Medulla oblongata (tissue), 1 donor: Measurements from ENCODE around the gene UCKL1.
"Not testable (repeated sequence)": the region's sequence is repeated elsewhere in the genome, so short reads cannot be mapped to it uniquely, and the experiment has no call there.

Experiments
- DNase-seq: peaks from one replicate; pipeline ENCODE4 v3.0.0-alpha.2; 2015; ENCODE audit errors: extremely low spot score

UCKL1 gene

GRCh38 chr20:63972312-63973159 is 16.3 kb upstream of the UCKL1 start:
- no peak for DNase-seq

- DNase-seq, result not testable (repeated sequence)
Observed at GRCh38 chr20:63971960-63972311, 15.7 kb upstream of the UCKL1 start.

GRCh38 chr20:63970714-63971431 is 14.7 kb upstream of the UCKL1 start:
- DNase-seq, result no peak

GRCh38 chr20:63969838-63970713 is 13.9 kb upstream of the UCKL1 start, which contains the start of gene ZNF512B:
ZNF512B (minus strand) TSS chr20:63969930; CDS start chr20:63967950, 1,980 bp downstream.
- DNase-seq, result no peak

- no peak for DNase-seq
Observed at GRCh38 chr20:63968928-63969760, 12.9 kb upstream of the UCKL1 start.

- no peak for DNase-seq
Observed at GRCh38 chr20:63968136-63968927, 12.1 kb upstream of the UCKL1 start.

GRCh38 chr20:63967330-63968135 is 11.3 kb upstream of the UCKL1 start:
- DNase-seq, result no peak

- DNase-seq, result no peak
Observed at GRCh38 chr20:63966944-63967322, 10.7 kb upstream of the UCKL1 start.

- no peak for DNase-seq
Observed at GRCh38 chr20:63966172-63966943, 10.1 kb upstream of the UCKL1 start.

GRCh38 chr20:63964412-63964811 is 8.2 kb upstream of the UCKL1 start:
- DNase-seq, result no peak

GRCh38 chr20:63963784-63964301 is 7.6 kb upstream of the UCKL1 start:
- no peak for DNase-seq

GRCh38 chr20:63963348-63963741 is 7.1 kb upstream of the UCKL1 start:
- DNase-seq, result no peak

- no peak for DNase-seq
Observed at GRCh38 chr20:63962426-63963347, 6.5 kb upstream of the UCKL1 start.

GRCh38 chr20:63961664-63962425 is 5.6 kb upstream of the UCKL1 start:
- DNase-seq, result no peak

GRCh38 chr20:63960654-63961621 is 4.7 kb upstream of the UCKL1 start:
- not testable (repeated sequence) for DNase-seq
